Measurements from ENCODE around the gene SSBP3.

- TF ChIP-seq CTCF (IDR thresholded peaks at IDR 0.05; ENCODE audit: low read depth, low read length) (no peak), EZH2phosphoT487 (IDR thresholded peaks at IDR 0.05; ENCODE audit: low read depth) (no peak)
These were observed 93.3 kb downstream of the SSBP3 start for GRCh38 chr1:54312796-54313316.
